ENCODE results near the gene ECI1.
A peak's percentile ranks its signal among the peaks of the same experiment; 100 is the strongest.

Gene ECI1

GRCh38 chr16:2251296-2252111, at the start of gene ECI1:
Gene ECI1 (minus strand): TSS chr16:2251587. CDS start chr16:2251566, 21 bp downstream.
- DNase-seq, result peak; percentile 97

GRCh38 chr16:2299915-2300192, 48.5 kb upstream of the ECI1 start:
- no peak for DNase-seq

- DNase-seq, result no peak
Observed at GRCh38 chr16:2299121-2299914, 47.9 kb upstream of the ECI1 start.

- DNase-seq, result no peak
Observed at GRCh38 chr16:2298621-2299020, 47.2 kb upstream of the ECI1 start.

GRCh38 chr16:2297506-2297860, 46.1 kb upstream of the ECI1 start:
- no peak for DNase-seq

- DNase-seq, result peak; percentile 36
Observed at GRCh38 chr16:2296661-2297505, 45.5 kb upstream of the ECI1 start.

GRCh38 chr16:2295056-2295798, 43.8 kb upstream of the ECI1 start:
- DNase-seq, result no peak

- no peak for DNase-seq
Observed at GRCh38 chr16:2292221-2292620, 40.8 kb upstream of the ECI1 start.

- DNase-seq, result no peak
Observed at GRCh38 chr16:2289282-2289681, 37.9 kb upstream of the ECI1 start.

GRCh38 chr16:2288726-2289125, 37.3 kb upstream of the ECI1 start:
- peak; percentile 12 for DNase-seq

GRCh38 chr16:2287916-2288547, 36.6 kb upstream of the ECI1 start:
- DNase-seq, result no peak

- no peak for DNase-seq
Observed at GRCh38 chr16:2286550-2286949, 35.2 kb upstream of the ECI1 start.

- DNase-seq, result no peak
Observed at GRCh38 chr16:2285731-2286191, 34.4 kb upstream of the ECI1 start.

- DNase-seq, result no peak
Observed at GRCh38 chr16:2284797-2285576, 33.6 kb upstream of the ECI1 start.

GRCh38 chr16:2284001-2284770, 32.8 kb upstream of the ECI1 start:
- DNase-seq, result no peak

GRCh38 chr16:2282866-2283555, 31.6 kb upstream of the ECI1 start:
- no peak for DNase-seq

GRCh38 chr16:2282262-2282661, 30.9 kb upstream of the ECI1 start:
- DNase-seq, result no peak

- DNase-seq, result no peak
Observed at GRCh38 chr16:2280981-2281542, 29.7 kb upstream of the ECI1 start.

GRCh38 chr16:2280461-2280860, 29.1 kb upstream of the ECI1 start:
- no peak for DNase-seq

All from DMS53 (cell line).